ENCODE data around the gene LRP6. TPM values are rescaled to one million over a fixed set of nuclear protein-coding genes. Genes with fewer than 3 reads are reported as not detected.
"Not testable (repeated sequence)": the region's sequence is repeated elsewhere in the genome, so short reads cannot be mapped to it uniquely, and the experiment has no call there.

Gene LRP6
- total and polyA plus RNA-seq, 2 experiments from 2014 or later: 17.5 to 42.4 TPM

DNA sequence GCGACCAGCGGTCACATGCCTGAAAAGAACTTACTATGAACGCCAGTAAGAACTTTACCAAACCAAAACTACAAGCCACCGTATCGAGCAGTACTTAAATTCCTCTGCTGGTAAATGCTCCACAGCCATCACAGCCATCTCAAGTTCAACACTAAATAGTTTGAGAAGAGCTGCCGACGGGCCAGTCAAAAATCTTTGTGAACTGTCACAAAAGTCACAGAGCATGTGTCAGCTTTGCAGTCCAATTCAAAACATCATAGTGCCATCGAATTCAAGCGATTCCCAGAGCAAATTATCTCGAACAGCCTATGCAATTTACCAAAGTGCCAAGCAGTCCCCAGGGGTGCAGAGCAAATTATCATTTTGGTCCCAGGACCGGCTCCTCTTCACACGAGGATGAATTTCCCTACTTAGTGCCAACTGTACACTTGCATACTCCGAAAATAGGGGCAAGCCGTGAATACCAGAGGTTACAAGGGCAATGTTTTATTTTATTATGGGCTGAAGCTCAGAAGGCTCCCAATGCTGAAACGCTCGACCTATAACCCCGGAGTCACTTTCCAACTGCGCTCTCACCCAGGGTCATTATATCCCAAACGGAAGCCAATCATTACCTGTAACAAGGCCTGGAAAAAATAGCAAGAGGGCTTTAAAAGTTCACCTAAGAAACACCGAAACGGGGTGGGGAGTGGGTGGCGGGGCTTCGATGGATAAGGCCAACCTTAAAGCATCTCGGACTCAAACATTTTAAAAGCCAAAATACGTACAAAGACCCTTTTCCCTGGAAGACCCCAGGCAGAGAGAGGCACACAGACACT lies 1.1 kb downstream of the LRP6 start:
- Histone ChIP-seq H3K27me3 (no peaks in the 10 kb centered on the region), H3K4me1 (ENCODE audit: insufficient read depth) (peaks cover 15% of the 10 kb centered on the region), H4K20me1 (ENCODE audit: insufficient read depth, poor library complexity, severe bottlenecking) (peaks cover 40% of the 10 kb centered on the region), H3K27ac (peak overlapping the region; percentile 100), H3K4me3 (peak overlapping the region; percentile 91), H2AFZ (peak overlapping the region; percentile 93), H3K4me2 (peak overlapping the region; percentile 90), H3K79me2 (peaks cover 58% of the 10 kb centered on the region), H3K9me3 (ENCODE audit: low read depth) (no peaks in the 10 kb centered on the region), H3K36me3 (replicated peaks; ENCODE audit: insufficient read depth, low read depth) (no peaks in the 10 kb centered on the region), H3K9me2 (replicated peaks; ENCODE audit: insufficient read depth) (no peaks in the 10 kb centered on the region)
- no peak for TF ChIP-seq EZH2 (IDR thresholded peaks at IDR 0.05; ENCODE audit: borderline replicate concordance)
- TF ChIP-seq EZH2phosphoT487 (IDR thresholded peaks at IDR 0.05; ENCODE audit: low read depth, severe bottlenecking, unreplicated experiment): no peak
- TF ChIP-seq, protein P1, sequence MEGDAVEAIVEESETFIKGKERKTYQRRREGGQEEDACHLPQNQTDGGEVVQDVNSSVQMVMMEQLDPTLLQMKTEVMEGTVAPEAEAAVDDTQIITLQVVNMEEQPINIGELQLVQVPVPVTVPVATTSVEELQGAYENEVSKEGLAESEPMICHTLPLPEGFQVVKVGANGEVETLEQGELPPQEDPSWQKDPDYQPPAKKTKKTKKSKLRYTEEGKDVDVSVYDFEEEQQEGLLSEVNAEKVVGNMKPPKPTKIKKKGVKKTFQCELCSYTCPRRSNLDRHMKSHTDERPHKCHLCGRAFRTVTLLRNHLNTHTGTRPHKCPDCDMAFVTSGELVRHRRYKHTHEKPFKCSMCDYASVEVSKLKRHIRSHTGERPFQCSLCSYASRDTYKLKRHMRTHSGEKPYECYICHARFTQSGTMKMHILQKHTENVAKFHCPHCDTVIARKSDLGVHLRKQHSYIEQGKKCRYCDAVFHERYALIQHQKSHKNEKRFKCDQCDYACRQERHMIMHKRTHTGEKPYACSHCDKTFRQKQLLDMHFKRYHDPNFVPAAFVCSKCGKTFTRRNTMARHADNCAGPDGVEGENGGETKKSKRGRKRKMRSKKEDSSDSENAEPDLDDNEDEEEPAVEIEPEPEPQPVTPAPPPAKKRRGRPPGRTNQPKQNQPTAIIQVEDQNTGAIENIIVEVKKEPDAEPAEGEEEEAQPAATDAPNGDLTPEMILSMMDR (IDR thresholded peaks at IDR 0.05; ENCODE audit: poor library complexity): no peak
- DNase-seq (ENCODE audit: low spot score): peak; percentile 31
- WGBS (ENCODE audit: low lambda C conversion rate, missing lambda C conversion rate): 2% methylated on average over 25 of the region's 25 CpGs

DNA sequence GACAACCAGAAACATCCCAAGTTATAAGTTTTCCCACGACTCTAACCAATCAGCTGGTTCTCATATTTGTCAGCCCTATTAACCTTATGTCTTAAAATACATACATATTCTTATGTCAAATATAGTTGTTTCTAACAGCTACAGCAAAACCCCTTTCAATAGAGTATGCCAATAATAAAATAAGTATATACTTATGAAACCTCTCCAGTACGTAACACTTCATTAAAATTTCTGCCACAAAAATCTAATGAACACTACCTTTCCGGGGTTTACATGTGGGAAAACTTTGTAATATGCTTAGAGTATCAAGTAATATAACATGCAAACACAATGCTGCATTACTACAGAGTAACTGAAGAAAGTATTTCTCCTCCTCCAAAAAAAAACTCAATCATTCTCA lies 1.8 kb downstream of the LRP6 start:
- no peak for DNase-seq (ENCODE audit: low spot score)
- Histone ChIP-seq H3K79me2 (peaks cover 65% of the 10 kb centered on the region), H3K27ac (peak overlapping the region; percentile 100), H3K9me2 (replicated peaks; ENCODE audit: insufficient read depth) (no peaks in the 10 kb centered on the region), H3K36me3 (replicated peaks; ENCODE audit: insufficient read depth, low read depth) (no peaks in the 10 kb centered on the region), H4K20me1 (ENCODE audit: insufficient read depth, poor library complexity, severe bottlenecking) (peaks cover 45% of the 10 kb centered on the region), H3K9me3 (ENCODE audit: low read depth) (no peaks in the 10 kb centered on the region), H3K4me3 (peak overlapping the region; percentile 91), H3K4me1 (ENCODE audit: insufficient read depth) (peaks cover 15% of the 10 kb centered on the region), H3K4me2 (peak overlapping the region; percentile 90), H3K27me3 (no peaks in the 10 kb centered on the region), H2AFZ (no peak overlapping the region)
- WGBS (ENCODE audit: low lambda C conversion rate, missing lambda C conversion rate): 41% methylated on average over 3 of the region's 3 CpGs
- TF ChIP-seq EZH2 (IDR thresholded peaks at IDR 0.05; ENCODE audit: borderline replicate concordance) (no peak), EZH2phosphoT487 (IDR thresholded peaks at IDR 0.05; ENCODE audit: low read depth, severe bottlenecking, unreplicated experiment) (no peak)
- TF ChIP-seq, protein P1 (IDR thresholded peaks at IDR 0.05; ENCODE audit: poor library complexity): no peak

DNA sequence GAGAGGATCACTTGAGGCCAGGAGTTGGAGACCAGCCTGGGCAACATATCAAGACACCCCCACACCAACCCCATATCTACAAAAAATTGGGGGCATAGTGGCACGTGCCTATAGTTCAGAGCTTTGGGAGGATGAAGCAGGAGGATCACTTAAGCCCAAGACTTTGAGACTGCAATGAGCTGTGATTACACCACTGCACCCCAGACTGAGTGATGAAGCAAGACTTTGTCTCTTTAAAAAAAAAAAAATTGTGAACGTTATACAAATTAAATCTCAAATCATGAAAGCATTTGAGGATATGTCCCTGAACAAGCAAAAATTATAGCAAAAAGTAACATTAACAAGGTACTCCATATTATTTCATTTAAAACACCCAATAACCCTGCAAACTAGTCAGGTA lies 2.9 kb downstream of the LRP6 start:
- Histone ChIP-seq H2AFZ (no peak overlapping the region), H3K9me2 (replicated peaks; ENCODE audit: insufficient read depth) (no peaks in the 10 kb centered on the region), H3K4me1 (ENCODE audit: insufficient read depth) (peaks cover 15% of the 10 kb centered on the region), H3K36me3 (replicated peaks; ENCODE audit: insufficient read depth, low read depth) (no peaks in the 10 kb centered on the region), H3K4me3 (peak overlapping the region; percentile 91), H3K27me3 (no peaks in the 10 kb centered on the region), H3K4me2 (peak overlapping the region; percentile 90), H3K79me2 (peaks cover 76% of the 10 kb centered on the region), H3K27ac (no peak overlapping the region), H4K20me1 (ENCODE audit: insufficient read depth, poor library complexity, severe bottlenecking) (peaks cover 57% of the 10 kb centered on the region), H3K9me3 (ENCODE audit: low read depth) (no peaks in the 10 kb centered on the region)
- WGBS (ENCODE audit: low lambda C conversion rate, missing lambda C conversion rate): 60% methylated on average over 2 of the region's 2 CpGs
- TF ChIP-seq EZH2phosphoT487 (IDR thresholded peaks at IDR 0.05; ENCODE audit: low read depth, severe bottlenecking, unreplicated experiment) (no peak), EZH2 (IDR thresholded peaks at IDR 0.05; ENCODE audit: borderline replicate concordance) (no peak)
- TF ChIP-seq, protein P1 (IDR thresholded peaks at IDR 0.05; ENCODE audit: poor library complexity): no peak
- no peak for DNase-seq (ENCODE audit: low spot score)

DNA sequence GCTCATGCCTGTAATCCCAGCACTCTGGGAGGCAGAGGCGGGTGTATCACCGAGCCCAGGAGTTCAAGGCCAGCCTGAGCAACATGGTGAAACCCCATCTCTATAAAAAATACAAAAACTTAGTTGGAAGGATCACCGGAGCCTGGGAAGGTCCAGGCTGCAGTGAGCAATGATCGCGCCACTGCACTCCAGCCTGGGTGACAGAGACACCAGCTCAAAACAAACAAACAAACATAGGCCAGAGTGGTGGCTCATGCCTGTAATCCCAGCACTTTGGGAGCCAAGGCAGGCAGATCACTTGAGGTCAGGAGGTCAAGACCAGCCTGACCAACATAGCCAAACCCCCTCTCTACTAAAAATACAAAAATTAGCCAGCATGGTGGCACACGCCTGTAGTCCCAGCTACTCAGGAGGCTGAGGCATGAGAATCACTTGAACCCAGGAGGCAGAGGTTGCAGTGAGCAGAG lies 10.5 kb downstream of the LRP6 start:
- Histone ChIP-seq H4K20me1 (ENCODE audit: insufficient read depth, poor library complexity, severe bottlenecking) (peaks cover 76% of the 10 kb centered on the region), H3K79me2 (peaks cover 100% of the 10 kb centered on the region)
- not testable (repeated sequence) for H3K4me1 ChIP-seq (ENCODE audit: insufficient read depth); H3K4me2 ChIP-seq; H3K4me3 ChIP-seq; H3K36me3 ChIP-seq (replicated peaks; ENCODE audit: insufficient read depth, low read depth); H3K27me3 ChIP-seq; H2AFZ ChIP-seq; H3K9me3 ChIP-seq (ENCODE audit: low read depth); H3K9me2 ChIP-seq (replicated peaks; ENCODE audit: insufficient read depth); H3K27ac ChIP-seq; DNase-seq (ENCODE audit: low spot score)
- WGBS (ENCODE audit: low lambda C conversion rate, missing lambda C conversion rate): 88% methylated on average over 6 of the region's 6 CpGs

Data from hepatocyte (in vitro differentiated cells).